ENCODE measurements around the gene LUC7L. TPM values are rescaled to one million over a fixed set of nuclear protein-coding genes. Genes with fewer than 3 reads are reported as not detected.

Gene LUC7L, protein sequence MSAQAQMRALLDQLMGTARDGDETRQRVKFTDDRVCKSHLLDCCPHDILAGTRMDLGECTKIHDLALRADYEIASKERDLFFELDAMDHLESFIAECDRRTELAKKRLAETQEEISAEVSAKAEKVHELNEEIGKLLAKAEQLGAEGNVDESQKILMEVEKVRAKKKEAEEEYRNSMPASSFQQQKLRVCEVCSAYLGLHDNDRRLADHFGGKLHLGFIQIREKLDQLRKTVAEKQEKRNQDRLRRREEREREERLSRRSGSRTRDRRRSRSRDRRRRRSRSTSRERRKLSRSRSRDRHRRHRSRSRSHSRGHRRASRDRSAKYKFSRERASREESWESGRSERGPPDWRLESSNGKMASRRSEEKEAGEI
- 100 to 1,000 TPM in 1 of 4 donors, 10 to 100 TPM in 3; 52.7 to 115 (median 76.8) TPM for total RNA-seq

DNA sequence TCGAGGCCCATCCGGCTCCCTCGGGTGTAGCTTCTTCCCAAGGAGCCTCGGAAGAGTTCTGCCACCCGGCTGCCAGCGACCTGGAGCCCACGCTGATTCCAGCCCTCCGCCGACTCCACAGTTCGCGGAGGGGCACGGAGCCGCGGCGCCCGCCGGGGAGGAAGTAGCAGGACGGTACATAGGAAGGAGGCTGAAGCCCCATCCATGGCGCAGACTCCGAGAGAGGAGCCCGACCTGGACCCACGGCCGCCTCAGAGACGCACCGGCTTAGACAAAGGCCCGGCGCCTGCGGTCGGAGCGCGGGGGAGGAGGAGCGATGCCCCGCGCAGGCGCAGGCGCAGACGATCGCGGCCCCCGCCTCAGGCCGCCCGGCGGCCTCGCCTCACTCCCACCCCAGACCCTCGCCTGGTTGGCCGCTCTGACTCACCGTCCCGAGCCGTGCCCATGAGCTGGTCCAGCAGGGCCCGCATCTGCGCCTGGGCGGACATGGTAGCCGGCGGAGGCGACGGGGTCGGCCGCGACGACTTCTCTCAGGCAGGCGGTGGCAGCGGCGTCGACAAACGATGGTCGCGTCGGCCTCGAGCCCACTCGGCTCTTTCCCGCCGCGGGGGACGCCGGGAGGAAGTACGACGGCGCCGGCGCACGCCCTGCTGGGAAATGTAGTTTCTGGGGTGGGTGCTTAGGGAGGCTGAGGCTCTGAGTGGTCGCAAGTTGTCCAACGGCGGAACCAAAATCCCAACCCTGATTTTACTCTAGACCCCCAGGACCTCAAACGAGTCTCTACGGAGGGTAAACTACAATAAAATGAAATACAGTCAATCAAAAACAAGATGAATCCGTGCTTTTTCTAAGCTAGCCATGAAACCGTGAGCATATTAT lies at the start of gene LUC7L:
TSS of gene LUC7L (minus strand) at position 598 of the 879 bp plus-strand sequence. CDS start at position 488, 110 bp downstream.
- ATAC-seq (ENCODE audit: low FRiP score): peak; percentile 91
- TF ChIP-seq, protein P1, sequence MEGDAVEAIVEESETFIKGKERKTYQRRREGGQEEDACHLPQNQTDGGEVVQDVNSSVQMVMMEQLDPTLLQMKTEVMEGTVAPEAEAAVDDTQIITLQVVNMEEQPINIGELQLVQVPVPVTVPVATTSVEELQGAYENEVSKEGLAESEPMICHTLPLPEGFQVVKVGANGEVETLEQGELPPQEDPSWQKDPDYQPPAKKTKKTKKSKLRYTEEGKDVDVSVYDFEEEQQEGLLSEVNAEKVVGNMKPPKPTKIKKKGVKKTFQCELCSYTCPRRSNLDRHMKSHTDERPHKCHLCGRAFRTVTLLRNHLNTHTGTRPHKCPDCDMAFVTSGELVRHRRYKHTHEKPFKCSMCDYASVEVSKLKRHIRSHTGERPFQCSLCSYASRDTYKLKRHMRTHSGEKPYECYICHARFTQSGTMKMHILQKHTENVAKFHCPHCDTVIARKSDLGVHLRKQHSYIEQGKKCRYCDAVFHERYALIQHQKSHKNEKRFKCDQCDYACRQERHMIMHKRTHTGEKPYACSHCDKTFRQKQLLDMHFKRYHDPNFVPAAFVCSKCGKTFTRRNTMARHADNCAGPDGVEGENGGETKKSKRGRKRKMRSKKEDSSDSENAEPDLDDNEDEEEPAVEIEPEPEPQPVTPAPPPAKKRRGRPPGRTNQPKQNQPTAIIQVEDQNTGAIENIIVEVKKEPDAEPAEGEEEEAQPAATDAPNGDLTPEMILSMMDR (IDR thresholded peaks at IDR 0.05): no peak
- DNase-seq (ENCODE audit: low spot score): peak; percentile 41

DNA sequence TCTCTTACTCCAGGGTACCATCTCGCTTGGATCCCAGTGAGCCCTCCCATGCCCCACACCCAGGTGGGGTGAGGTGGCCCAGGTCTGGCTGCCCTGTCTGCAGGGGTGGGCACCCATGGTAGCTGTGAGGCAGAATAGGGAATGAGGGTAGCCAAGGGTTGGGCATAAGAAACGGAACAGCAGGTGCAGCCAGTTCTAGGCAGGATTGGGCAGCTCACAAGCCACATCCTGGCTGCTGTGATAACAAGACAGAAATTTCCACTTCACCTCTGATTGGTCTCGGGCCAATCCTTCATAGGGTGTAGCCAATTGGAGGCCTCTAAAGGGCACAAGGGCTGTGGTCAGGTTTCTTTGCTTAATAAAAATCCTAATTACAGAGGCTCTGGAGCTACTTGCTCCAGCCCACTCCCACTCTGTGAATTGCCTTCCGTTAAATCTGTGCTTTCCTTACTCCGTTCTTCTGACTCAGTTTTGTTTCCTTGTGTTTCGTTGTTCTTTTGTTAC lies 49.7 kb upstream of the LUC7L start:
- TF ChIP-seq, protein P1 (IDR thresholded peaks at IDR 0.05): no peak
- DNase-seq (ENCODE audit: low spot score) (no peak), ATAC-seq (ENCODE audit: low FRiP score) (no peak)

DNA sequence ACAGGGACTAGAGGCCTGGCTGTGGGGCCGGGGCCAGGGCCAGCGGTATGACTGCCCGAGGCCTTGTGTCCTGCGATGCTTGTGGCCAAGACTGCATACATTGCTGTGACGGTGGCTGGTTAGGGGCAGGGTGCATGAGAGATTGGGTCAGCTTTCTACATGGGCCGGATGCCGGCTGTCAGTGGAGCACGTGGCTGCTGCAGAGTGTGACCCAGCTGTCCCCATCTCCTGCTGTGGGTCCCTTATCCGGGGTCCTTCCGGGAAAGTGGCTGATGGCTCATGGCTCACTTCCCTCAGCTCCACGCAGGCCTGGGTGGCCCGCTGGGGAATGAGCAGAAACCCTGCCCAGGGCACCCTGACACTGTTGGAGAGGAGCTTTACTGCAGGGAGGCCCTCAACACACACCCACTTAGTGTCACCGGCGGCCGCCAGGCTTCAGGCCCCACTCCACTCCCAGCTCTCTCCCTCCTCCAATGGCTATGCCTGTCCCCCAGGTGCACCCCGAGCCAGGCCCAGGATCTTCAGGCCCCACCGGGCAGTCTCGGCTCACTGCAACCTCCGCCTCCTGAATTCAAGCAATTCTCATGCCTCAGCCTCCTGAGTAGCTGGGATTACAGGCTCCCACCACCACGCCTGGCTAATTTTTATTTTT lies 47.3 kb upstream of the LUC7L start:
- no peak for ATAC-seq (ENCODE audit: low FRiP score)
- no peak for DNase-seq (ENCODE audit: low spot score)
- TF ChIP-seq, protein P1 (IDR thresholded peaks at IDR 0.05): no peak

DNA sequence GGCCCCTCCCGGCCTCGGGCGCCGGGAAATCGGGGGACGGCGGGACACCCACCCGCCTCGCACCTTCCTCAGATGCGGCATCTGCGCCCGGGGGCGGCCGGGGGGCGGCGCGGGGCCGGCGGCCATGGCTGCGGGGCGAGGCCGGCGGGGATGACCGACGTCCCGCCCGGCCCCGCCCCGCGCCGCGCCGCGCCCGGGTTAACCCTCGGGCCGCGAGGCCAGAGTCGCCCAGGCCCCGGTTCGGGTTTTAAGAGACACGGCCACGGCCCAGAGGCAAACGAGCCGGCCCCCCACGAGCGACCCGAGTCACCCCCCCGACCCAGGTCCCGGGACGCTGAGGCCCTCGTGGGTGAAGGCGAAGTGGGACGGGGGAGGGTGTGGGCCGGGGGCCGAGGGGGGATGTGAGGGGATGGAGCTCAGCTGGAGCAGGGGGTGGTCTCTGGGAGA lies 46.6 kb upstream of the LUC7L start, which contains the start of gene RGS11:
TSS of gene RGS11 (minus strand) at position 159 of the 447 bp plus-strand sequence. CDS start at position 126, 33 bp downstream.
- TF ChIP-seq, protein P1 (IDR thresholded peaks at IDR 0.05): no peak
- DNase-seq (ENCODE audit: low spot score) (no peak), ATAC-seq (ENCODE audit: low FRiP score) (no peak)

DNA sequence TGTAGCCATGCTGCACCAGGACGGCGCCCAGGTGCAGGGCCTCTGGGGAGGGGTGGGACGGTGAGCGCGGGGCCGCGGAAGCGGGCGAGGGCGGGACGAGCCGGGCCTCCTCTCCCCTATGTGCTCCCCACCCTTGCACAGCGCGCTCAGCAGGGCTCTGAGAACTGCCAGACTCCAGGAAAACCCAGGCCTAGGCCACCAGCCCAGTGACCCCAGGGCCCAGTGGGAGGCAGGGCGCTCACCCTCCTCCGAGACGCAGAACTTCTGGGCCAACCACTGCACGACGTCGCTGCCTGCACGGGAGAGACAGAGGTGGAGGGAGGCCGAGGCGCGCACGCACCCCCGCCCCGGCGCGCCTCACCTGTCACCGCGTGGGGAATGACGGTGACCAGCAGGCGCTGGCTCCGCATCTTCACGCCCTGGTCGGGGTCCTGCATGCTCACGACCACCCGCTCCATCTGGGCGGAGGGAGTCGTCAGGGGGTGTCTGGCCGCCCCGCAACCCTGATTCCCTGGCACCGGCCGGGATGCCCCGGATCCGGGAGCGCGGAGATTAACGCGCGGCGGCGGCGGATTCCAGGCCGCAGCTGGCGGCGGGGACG lies 45.9 kb upstream of the LUC7L start:
- DNase-seq (ENCODE audit: low spot score) (no peak), ATAC-seq (ENCODE audit: low FRiP score) (no peak)
- TF ChIP-seq, protein P1 (IDR thresholded peaks at IDR 0.05): no peak

Measured in omental fat pad (tissue), 4 donors.